K562 (cell line): ENCODE measurements around the gene RREB1. TPM values are rescaled to one million over a fixed set of nuclear protein-coding genes. Genes with fewer than 3 reads are reported as not detected.
A peak's percentile ranks its signal among the peaks of the same experiment; 100 is the strongest.

Source experiments
- ATAC-seq: fragments of 200-7000 bp; cut with Tn5 transposase; 3 replicates; pipeline ENCODE4 v1.9.1; 2020; ENCODE audit warnings: moderate library complexity
- BruUV-seq: library from RNA; stranded (reverse); fragments of 400-500 nt; replicated peaks from 2 replicates; lab custom pipeline; 2021; lab: Mats Ljungman, UMichigan
- CTCF ChIA-PET: fragments of 300-600 bp; formaldehyde crosslinking; extraction: SDS; loops from one replicate; lab custom pipeline; 2021; ENCODE audit warnings: low intra/inter-chr PET ratio; lab: Yijun Ruan, JAX
- POLR2A ChIA-PET: fragments of 300-600, 350-650 bp; sonication (Branson Sonifier 250); formaldehyde crosslinking; extraction: SDS; loops from one replicate; lab custom pipeline; 2021; ENCODE audit warnings: antibody characterized with exemption, inconsistent platforms; lab: Yijun Ruan, JAX
- DNase-seq, 4 experiments: peaks; one replicate each; pipeline versions ENCODE4 v3.0.0 to v3.0.0-alpha.2; 2011 to 2018; ENCODE audit warnings: low spot score in 3 of 4, mixed read lengths in 3 of 4; ENCODE audit errors: extremely low read depth in 1 of 4
- FAIRE-seq: peaks from 2 replicates; lab custom pipeline; 2011; peaks lifted over from hg19 to GRCh38; lab: Jason Lieb, UNC
- H2AFZ ChIP-seq: 2 replicates; pipeline ENCODE4 v1.6.0; 2011; ENCODE audit warnings: low read depth, low read length, control low read depth, inconsistent platforms
- H3K27ac ChIP-seq: fragments of 200-600 bp; 3 replicates; pipeline ENCODE4 v1.8.0; 2011; ENCODE audit warnings: low read depth, mild to moderate bottlenecking, control low read depth, inconsistent platforms, low read length, moderate library complexity, mixed read lengths; ENCODE audit errors: extremely low read depth
- H3K27me3 ChIP-seq, 2 experiments: fragments of 300-600 bp in 1 of 2; 2 replicates in 1 of 2; 3 replicates in 1 of 2; pipeline versions ENCODE4 v1.6.0 to v1.8.0; 2011; ENCODE audit warnings: inconsistent platforms in 2 of 2, low read length in 2 of 2, mild to moderate bottlenecking in 1 of 2, mixed read lengths in 1 of 2, moderate library complexity in 1 of 2; ENCODE audit not compliant: control insufficient read depth in 2 of 2, insufficient read depth in 2 of 2
- H3K36me3 ChIP-seq: fragments of 300-600 bp; 3 replicates; pipeline ENCODE4 v1.8.0; 2011; ENCODE audit warnings: mild to moderate bottlenecking, low read length, inconsistent platforms; ENCODE audit not compliant: control insufficient read depth, insufficient read depth
- H3K4me1 ChIP-seq, 2 experiments: fragments of 200-600 bp in 1 of 2; replicated peaks in 1 of 2; 2 replicates in 1 of 2; 3 replicates in 1 of 2; pipeline versions ENCODE4 v1.5.1 to v1.8.0; 2011; ENCODE audit warnings: inconsistent platforms in 2 of 2, low read length in 2 of 2, mild to moderate bottlenecking in 1 of 2, mixed read lengths in 1 of 2, moderate library complexity in 1 of 2; ENCODE audit not compliant: control insufficient read depth in 2 of 2, insufficient read depth in 2 of 2
- H3K4me2 ChIP-seq: 2 replicates; pipeline ENCODE4 v1.6.1; 2011; ENCODE audit warnings: low read length, control low read depth, inconsistent platforms, mixed read lengths; ENCODE audit not compliant: insufficient read depth
- H3K4me3 ChIP-seq: fragments of 200-600 bp; sonication (generic), shearing (Covaris generic); 2 replicates; pipeline ENCODE4 v1.5.1; 2016; ENCODE audit warnings: control low read depth, inconsistent platforms
- H3K79me2 ChIP-seq: fragments of 200-600 bp; 3 replicates; pipeline ENCODE4 v1.8.0; 2011; ENCODE audit warnings: low read length, inconsistent platforms; ENCODE audit not compliant: control insufficient read depth, insufficient read depth
- H3K9ac ChIP-seq, 2 experiments: 2 replicates each; pipeline versions ENCODE4 v1.6.0 to v1.6.1; 2011; ENCODE audit warnings: low read depth in 2 of 2, low read length in 2 of 2, control low read depth in 1 of 2, inconsistent platforms in 1 of 2, mild to moderate bottlenecking in 1 of 2, mixed read lengths in 1 of 2; ENCODE audit not compliant: insufficient read depth in 1 of 2
- H3K9me1 ChIP-seq: one replicate; pipeline ENCODE4 v1.6.0; 2011; ENCODE audit warnings: inconsistent platforms, mild to moderate bottlenecking, low read length, moderate library complexity; ENCODE audit not compliant: control insufficient read depth, insufficient read depth
- H3K9me3 ChIP-seq: replicated peaks from 2 replicates; pipeline ENCODE4 v1.5.1; 2011; ENCODE audit warnings: low read depth, low read length, inconsistent platforms; ENCODE audit not compliant: control insufficient read depth, insufficient read depth
- H4K20me1 ChIP-seq: replicated peaks from 2 replicates; pipeline ENCODE4 v1.6.1; 2011; ENCODE audit warnings: low read length, inconsistent platforms, mixed read lengths; ENCODE audit not compliant: control insufficient read depth, insufficient read depth
- BRCA1 ChIP-seq, 2 experiments: fragments of 450-650 bp in 1 of 2; sonication (generic) in 1 of 2; formaldehyde crosslinking in 1 of 2; IDR thresholded peaks; 2 replicates each; pipeline versions ENCODE4 v1.5.0 to v1.6.1; 2017 to 2020; ENCODE audit warnings: mild to moderate bottlenecking in 1 of 2, missing genetic modification reagents in 1 of 2
- CREM ChIP-seq: IDR thresholded peaks from 2 replicates; pipeline ENCODE4 v1.6.1; 2014; ENCODE audit warnings: antibody characterized with exemption, low read depth
- GTF2A2 ChIP-seq: IDR thresholded peaks from 2 replicates; pipeline ENCODE4 v1.6.1; 2016; ENCODE audit warnings: mild to moderate bottlenecking, missing genetic modification characterization, missing compliant biosample characterization
- LEF1 ChIP-seq: fragments of 450-650 bp; IDR thresholded peaks from 2 replicates; pipeline ENCODE4 v1.6.1; 2016; ENCODE audit warnings: mild to moderate bottlenecking
- MEF2D ChIP-seq: conservative IDR thresholded peaks from 2 replicates; pipeline ENCODE4 v1.6.1; 2016; ENCODE audit warnings: low read depth, missing genetic modification characterization, missing compliant biosample characterization
- POLR2AphosphoS5 ChIP-seq: IDR thresholded peaks from 2 replicates; pipeline ENCODE4 v1.6.1; 2011; ENCODE audit warnings: mild to moderate bottlenecking, low read depth, low read length, moderate library complexity; ENCODE audit not compliant: control insufficient read depth, insufficient read depth
- RBBP5 ChIP-seq: fragments of 200-600 bp; sonication (generic); IDR thresholded peaks from 2 replicates; pipeline ENCODE4 v1.6.1; 2012; ENCODE audit warnings: borderline replicate concordance, mild to moderate bottlenecking, low read length, control low read depth, inconsistent platforms; ENCODE audit not compliant: insufficient read depth, poor library complexity, severe bottlenecking
- WGBS: fragments of 100-300 bp; shearing (Covaris generic); methylation state at CpG from one replicate; pipeline ENCODE4 v1.1.6; 2016; ENCODE audit warnings: low coverage, mixed read lengths; ENCODE audit not compliant: insufficient coverage; ENCODE audit errors: missing lambda C conversion rate; 5-methylcytosine and 5-hydroxymethylcytosine counted together
- in situ Hi-C: fragments of 300-500 bp; cut with MboI; formaldehyde crosslinking; loops from 4 replicates; pipeline ENCODE4 v1.15.0; 2018; ENCODE audit warnings: inconsistent platforms, mixed read lengths
- intact Hi-C: fragments of 100-400 bp; cut with micrococcal nuclease; formaldehyde crosslinking; loops from 2 replicates; pipeline ENCODE4 v1.14.2; 2022
- polyA plus RNA-seq, 8 experiments: library from polyadenylated mRNA; depleted of rRNA in 4 of 8; stranded (reverse) in 5 of 8; unstranded in 3 of 8; fragments of >200 nt; fragmentation: Nextera tagmentation in 2 of 8; fragmentation: Illumina TruSeq in 1 of 8; extraction: Ambion mirVana in 2 of 8; extraction: Trizol in 1 of 8; gene quantifications; 2 replicates each; pipeline versions ENCODE4 v1.2.1 to v1.2.3, GENCODE V29; 2011 to 2014; ENCODE audit warnings: inconsistent platforms in 1 of 8, missing spikeins in 1 of 8
- total RNA-seq, 7 experiments: library from RNA; depleted of rRNA in 6 of 7; stranded (reverse); fragments of >200 nt in 6 of 7; fragmentation: Illumina TruSeq in 2 of 7; extraction: Trizol in 2 of 7; gene quantifications; 2 replicates each; pipeline versions ENCODE4 v1.2.1 to v1.2.3, GENCODE V29; 2011 to 2021; ENCODE audit warnings: low replicate concordance in 1 of 7
- TF ChIP-seq, protein P1 (sequence below), 2 experiments: fragments of 450-650 bp; formaldehyde crosslinking in 1 of 2; IDR thresholded peaks; 2 replicates each; pipeline versions ENCODE4 v1.4.0 to v1.6.1; 2014 to 2020; ENCODE audit warnings: mild to moderate bottlenecking in 2 of 2, borderline replicate concordance in 1 of 2, low read depth in 1 of 2
- TF ChIP-seq, protein P2 (sequence below): IDR thresholded peaks from 2 replicates; pipeline ENCODE4 v1.6.1; 2012; ENCODE audit warnings: low read depth, low read length, improper control_type of control experiment, borderline replicate concordance

RREB1 gene
- total and polyA plus RNA-seq, 9 of the 15 experiments (the other 6 are each of a cell fraction or from before 2014, with no cell fraction given) = 3.3 to 64.2 (median 19.3) TPM

DNA sequence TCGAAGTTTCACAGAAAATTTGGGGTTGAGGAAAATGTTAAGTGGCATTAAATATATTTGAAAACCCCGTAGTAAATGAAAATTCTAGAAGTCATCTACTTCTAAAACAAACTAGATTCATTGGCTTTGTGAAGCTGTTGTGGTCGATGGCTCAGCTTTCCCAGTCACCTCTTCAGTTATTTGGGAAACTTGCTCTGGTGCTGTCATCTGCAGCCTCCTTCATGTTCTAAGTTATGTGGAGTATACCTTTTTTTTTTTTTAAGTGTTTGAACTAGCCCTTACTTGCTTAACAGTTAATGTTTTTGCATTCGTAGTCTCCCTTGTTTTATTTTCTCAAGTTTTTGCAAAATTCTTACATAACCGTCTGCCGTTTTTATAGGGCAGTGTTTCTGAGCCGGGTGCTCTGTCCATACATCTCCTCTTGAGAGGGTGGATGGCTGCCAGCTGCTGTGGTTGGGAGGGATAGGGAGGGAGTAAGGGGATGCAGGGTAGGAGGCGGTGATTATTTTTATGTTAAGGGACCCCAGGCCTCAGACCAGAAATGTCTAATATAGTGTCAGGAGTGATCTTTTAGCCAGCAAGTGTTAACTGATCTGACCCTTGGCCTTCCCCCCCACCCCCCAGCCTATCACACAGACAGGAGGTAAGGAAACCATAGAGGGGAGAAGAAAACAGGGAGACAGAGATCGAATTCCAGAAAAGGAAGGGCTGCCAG is 7.1 kb downstream of the RREB1 start:
- no TSS peak for BruUV-seq
- peak; percentile 6 for ATAC-seq
- Histone ChIP-seq H3K4me1 (peaks cover 48 to 75% of the 10 kb centered on the region in 2 experiments), H3K36me3 (peaks cover 15% of the 10 kb centered on the region; the same call in 2 of the 3 replicates), H3K4me3 (no peak overlapping the region), H3K4me2 (peak overlapping the region; percentile 66), H3K9me3 (no peaks in the 10 kb centered on the region), H3K9ac (peak overlapping the region in 1 of 2 experiments; percentile 49; a peak in 1 of 4 replicates), H3K27me3 (no peaks in the 10 kb centered on the region), H4K20me1 (peaks cover 25% of the 10 kb centered on the region), H3K9me1 (no peaks in the 10 kb centered on the region), H3K79me2 (peaks cover 100% of the 10 kb centered on the region), H3K27ac (peak overlapping the region; percentile 45; the same call in 2 of the 3 replicates), H2AFZ (no peak overlapping the region)
- no peak for FAIRE-seq
- WGBS = 30% methylated on average over 9 of the region's 9 CpGs
- intact Hi-C loops (no loop called here), in situ Hi-C loops (no loop called here)
- ChIA-PET CTCF (no interaction called here), POLR2A (interaction anchor here (0.6 to 1.8 kb wide), 9 partner anchors 9 to 562 kb away, joined by 3 to 6 read pairs (median 3); no protein-coding TSS in a partner anchor)
- peak in 1 of 4 experiments; percentile 53 for DNase-seq
- peak; percentile 18 for TF ChIP-seq RBBP5
- TF ChIP-seq, protein P1, sequence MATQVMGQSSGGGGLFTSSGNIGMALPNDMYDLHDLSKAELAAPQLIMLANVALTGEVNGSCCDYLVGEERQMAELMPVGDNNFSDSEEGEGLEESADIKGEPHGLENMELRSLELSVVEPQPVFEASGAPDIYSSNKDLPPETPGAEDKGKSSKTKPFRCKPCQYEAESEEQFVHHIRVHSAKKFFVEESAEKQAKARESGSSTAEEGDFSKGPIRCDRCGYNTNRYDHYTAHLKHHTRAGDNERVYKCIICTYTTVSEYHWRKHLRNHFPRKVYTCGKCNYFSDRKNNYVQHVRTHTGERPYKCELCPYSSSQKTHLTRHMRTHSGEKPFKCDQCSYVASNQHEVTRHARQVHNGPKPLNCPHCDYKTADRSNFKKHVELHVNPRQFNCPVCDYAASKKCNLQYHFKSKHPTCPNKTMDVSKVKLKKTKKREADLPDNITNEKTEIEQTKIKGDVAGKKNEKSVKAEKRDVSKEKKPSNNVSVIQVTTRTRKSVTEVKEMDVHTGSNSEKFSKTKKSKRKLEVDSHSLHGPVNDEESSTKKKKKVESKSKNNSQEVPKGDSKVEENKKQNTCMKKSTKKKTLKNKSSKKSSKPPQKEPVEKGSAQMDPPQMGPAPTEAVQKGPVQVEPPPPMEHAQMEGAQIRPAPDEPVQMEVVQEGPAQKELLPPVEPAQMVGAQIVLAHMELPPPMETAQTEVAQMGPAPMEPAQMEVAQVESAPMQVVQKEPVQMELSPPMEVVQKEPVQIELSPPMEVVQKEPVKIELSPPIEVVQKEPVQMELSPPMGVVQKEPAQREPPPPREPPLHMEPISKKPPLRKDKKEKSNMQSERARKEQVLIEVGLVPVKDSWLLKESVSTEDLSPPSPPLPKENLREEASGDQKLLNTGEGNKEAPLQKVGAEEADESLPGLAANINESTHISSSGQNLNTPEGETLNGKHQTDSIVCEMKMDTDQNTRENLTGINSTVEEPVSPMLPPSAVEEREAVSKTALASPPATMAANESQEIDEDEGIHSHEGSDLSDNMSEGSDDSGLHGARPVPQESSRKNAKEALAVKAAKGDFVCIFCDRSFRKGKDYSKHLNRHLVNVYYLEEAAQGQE (IDR thresholded peaks at IDR 0.05; ENCODE audit: borderline replicate concordance) = no peak
- TF ChIP-seq, protein P1 (CRISPR knock-in tag; IDR thresholded peaks at IDR 0.05; ENCODE audit: low read depth) = no peak
- TF ChIP-seq, protein P2, sequence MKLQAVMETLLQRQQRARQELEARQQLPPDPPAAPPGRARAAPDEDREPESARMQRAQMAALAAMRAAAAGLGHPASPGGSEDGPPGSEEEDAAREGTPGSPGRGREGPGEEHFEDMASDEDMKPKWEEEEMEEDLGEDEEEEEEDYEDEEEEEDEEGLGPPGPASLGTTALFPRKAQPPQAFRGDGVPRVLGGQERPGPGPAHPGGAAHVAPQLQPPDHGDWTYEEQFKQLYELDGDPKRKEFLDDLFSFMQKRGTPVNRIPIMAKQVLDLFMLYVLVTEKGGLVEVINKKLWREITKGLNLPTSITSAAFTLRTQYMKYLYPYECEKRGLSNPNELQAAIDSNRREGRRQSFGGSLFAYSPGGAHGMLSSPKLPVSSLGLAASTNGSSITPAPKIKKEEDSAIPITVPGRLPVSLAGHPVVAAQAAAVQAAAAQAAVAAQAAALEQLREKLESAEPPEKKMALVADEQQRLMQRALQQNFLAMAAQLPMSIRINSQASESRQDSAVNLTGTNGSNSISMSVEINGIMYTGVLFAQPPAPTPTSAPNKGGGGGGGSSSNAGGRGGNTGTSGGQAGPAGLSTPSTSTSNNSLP = no peak
- TF ChIP-seq LEF1 = no peak
- TF ChIP-seq MEF2D = no peak
- TF ChIP-seq BRCA1 (IDR thresholded peaks at IDR 0.05) = no peak
- TF ChIP-seq BRCA1 (CRISPR knock-in tag; IDR thresholded peaks at IDR 0.05) = no peak
- no peak for TF ChIP-seq CREM
- TF ChIP-seq GTF2A2 = no peak
- TF ChIP-seq POLR2AphosphoS5 = no peak
